Tibial nerve (tissue), 4 donors: Measurements from ENCODE around the gene PTPRG. TPM values are rescaled to one million over a fixed set of nuclear protein-coding genes. Genes with fewer than 3 reads are reported as not detected.
A peak's percentile ranks its signal among the peaks of the same experiment; 100 is the strongest.

Experiments
- DNase-seq, 2 donors: peaks; one replicate each; pipeline ENCODE4 v3.0.0-alpha.2; 2019; ENCODE audit warnings: low spot score in 2 of 2
- H3K27ac ChIP-seq, 4 donors: fragments of 200-600 bp; sonication (generic) in 3 of 4; one replicate each; pipeline ENCODE4 v1.5.1; 2017 to 2019; ENCODE audit warnings: mild to moderate bottlenecking in 1 of 4
- H3K27me3 ChIP-seq, 2 donors: fragments of 200-600 bp; sonication (generic) in 1 of 2; one replicate each; pipeline versions ENCODE4 v1.5.1 to v1.6.0; 2017 to 2019
- H3K36me3 ChIP-seq, 3 donors: fragments of 200-600 bp; sonication (generic); one replicate each; pipeline ENCODE4 v1.5.1; 2018 to 2019
- H3K4me1 ChIP-seq, 4 donors: fragments of 200-600 bp; sonication (generic) in 3 of 4; one replicate each; pipeline ENCODE4 v1.5.1; 2017 to 2019
- H3K4me3 ChIP-seq, 4 donors: fragments of 200-600 bp; sonication (generic) in 3 of 4; one replicate each; pipeline ENCODE4 v1.5.1; 2017 to 2019; ENCODE audit warnings: mild to moderate bottlenecking in 1 of 4, moderate library complexity in 1 of 4
- H3K9me3 ChIP-seq, 4 donors: fragments of 200-600 bp; sonication (generic) in 3 of 4; one replicate each; pipeline ENCODE4 v1.5.1; 2017 to 2019
- CTCF ChIP-seq, 5 experiments: fragments of 200-600 bp in 3 of 5; fragments of 450-650 bp in 2 of 5; sonication (generic) in 3 of 5; IDR thresholded peaks; one replicate each; pipeline ENCODE4 v1.5.1; 2016 to 2019; ENCODE audit warnings: antibody characterized with exemption in 5 of 5, mild to moderate bottlenecking in 3 of 5, moderate library complexity in 2 of 5
- EP300 ChIP-seq, 2 donors: sonication (generic); formaldehyde crosslinking; IDR thresholded peaks; one replicate each; pipeline ENCODE4 v1.6.1; 2017; ENCODE audit warnings: antibody characterized with exemption in 2 of 2, mild to moderate bottlenecking in 1 of 2
- POLR2A ChIP-seq, 2 donors: fragments of 450-650 bp; IDR thresholded peaks; one replicate each; pipeline ENCODE4 v1.6.1; 2017; ENCODE audit warnings: antibody characterized with exemption in 2 of 2, mild to moderate bottlenecking in 2 of 2, moderate library complexity in 2 of 2
- WGBS, 2 donors: methylation state at CpG; one replicate each; pipeline ENCODE4 v1.1.5; 2018; 5-methylcytosine and 5-hydroxymethylcytosine counted together
- total RNA-seq, 4 donors: library from RNA; depleted of rRNA; stranded (reverse); fragments of >200 nt; gene quantifications; one replicate each; pipeline ENCODE4 v1.1.0, GENCODE V29; 2016

The PTPRG gene
- total RNA-seq, 4 donors from 2014 or later = 112 to 174 (median 121) TPM

GRCh38 chr3:62161371-62161770 is 600.0 kb downstream of the PTPRG start:
- H3K4me1 ChIP-seq = peaks cover 0 to 41% (median 12%) of the 10 kb centered on the region in 4 donors
- DNase-seq = no peak

GRCh38 chr3:62164196-62164595 is 602.8 kb downstream of the PTPRG start:
- no peaks in the 10 kb centered on the region for H3K27me3 ChIP-seq
- DNase-seq = no peak
- WGBS, 2 donors = 93% methylated on average over 5 of the region's 5 CpGs
- H3K36me3 ChIP-seq = no peaks in the 10 kb centered on the region
- no peak overlapping the region for H3K4me3 ChIP-seq
- peaks cover 0 to 30% (median 8%) of the 10 kb centered on the region in 4 donors for H3K4me1 ChIP-seq
- H3K9me3 ChIP-seq = no peaks in the 10 kb centered on the region
- no peak overlapping the region for H3K27ac ChIP-seq
- TF ChIP-seq EP300 (IDR thresholded peaks at IDR 0.05) (no peak), POLR2A (IDR thresholded peaks at IDR 0.05) (no peak), CTCF (IDR thresholded peaks at IDR 0.05) (no peak)

More at GRCh38 chr3:62161371-62161770, 600.0 kb downstream of the PTPRG start:
- WGBS, 2 donors = 76 to 78% methylated on average over 4 of the region's 4 CpGs
- Histone ChIP-seq H3K9me3 (no peaks in the 10 kb centered on the region), H3K27ac (peak overlapping the region in 2 of 4 donors; percentile 83 to 84), H3K36me3 (no peaks in the 10 kb centered on the region), H3K4me3 (no peak overlapping the region), H3K27me3 (no peaks in the 10 kb centered on the region)
- TF ChIP-seq POLR2A (IDR thresholded peaks at IDR 0.05) = no peak
- TF ChIP-seq EP300 (IDR thresholded peaks at IDR 0.05) = peak in 1 of 2 donors; percentile 46

- Histone ChIP-seq H3K4me1 (peaks cover 0 to 25% (median 5%) of the 10 kb centered on the region in 4 donors), H3K27ac (no peak overlapping the region), H3K27me3 (no peaks in the 10 kb centered on the region), H3K9me3 (no peaks in the 10 kb centered on the region), H3K4me3 (no peak overlapping the region), H3K36me3 (no peaks in the 10 kb centered on the region)
- 55 to 64% methylated on average over 5 of the region's 5 CpGs for WGBS, 2 donors
- DNase-seq = no peak
- TF ChIP-seq CTCF (IDR thresholded peaks at IDR 0.05) (no peak), POLR2A (IDR thresholded peaks at IDR 0.05) (no peak), EP300 (IDR thresholded peaks at IDR 0.05) (no peak)
Observed at GRCh38 chr3:62164746-62165145, 603.4 kb downstream of the PTPRG start.

- Histone ChIP-seq H3K9me3 (no peaks in the 10 kb centered on the region), H3K4me3 (no peak overlapping the region), H3K27me3 (no peaks in the 10 kb centered on the region), H3K4me1 (no peaks in the 10 kb centered on the region), H3K27ac (no peak overlapping the region), H3K36me3 (peaks cover 0 to 6% (median 0%) of the 10 kb centered on the region in 3 donors)
- DNase-seq = no peak
- 87 to 91% methylated on average over 12 of the region's 12 CpGs for WGBS, 2 donors
- TF ChIP-seq POLR2A (IDR thresholded peaks at IDR 0.05) = no peak
- no peak for TF ChIP-seq CTCF (IDR thresholded peaks at IDR 0.05)
- TF ChIP-seq EP300 (IDR thresholded peaks at IDR 0.05) = no peak
Observed at GRCh38 chr3:62167566-62168262, 606.3 kb downstream of the PTPRG start.

- DNase-seq = no peak
- H3K4me1 ChIP-seq = no peaks in the 10 kb centered on the region
Observed at GRCh38 chr3:62168356-62168755, 607.0 kb downstream of the PTPRG start.

More at GRCh38 chr3:62168356-62168755, 607.0 kb downstream of the PTPRG start:
- Histone ChIP-seq H3K27ac (no peak overlapping the region), H3K27me3 (no peaks in the 10 kb centered on the region), H3K4me3 (no peak overlapping the region), H3K9me3 (no peaks in the 10 kb centered on the region), H3K36me3 (peaks cover 0 to 6% (median 0%) of the 10 kb centered on the region in 3 donors)
- WGBS, 2 donors = 90 to 93% methylated on average over 3 of the region's 3 CpGs
- TF ChIP-seq POLR2A (IDR thresholded peaks at IDR 0.05) (no peak), CTCF (IDR thresholded peaks at IDR 0.05) (no peak), EP300 (IDR thresholded peaks at IDR 0.05) (no peak)
